ENCODE data around the gene GPR63. TPM values are rescaled to one million over a fixed set of nuclear protein-coding genes. Genes with fewer than 3 reads are reported as not detected.

The GPR63 gene
- total and polyA plus RNA-seq, 2 experiments from 2014 or later, result 1.9 to 7.7 TPM

DNA sequence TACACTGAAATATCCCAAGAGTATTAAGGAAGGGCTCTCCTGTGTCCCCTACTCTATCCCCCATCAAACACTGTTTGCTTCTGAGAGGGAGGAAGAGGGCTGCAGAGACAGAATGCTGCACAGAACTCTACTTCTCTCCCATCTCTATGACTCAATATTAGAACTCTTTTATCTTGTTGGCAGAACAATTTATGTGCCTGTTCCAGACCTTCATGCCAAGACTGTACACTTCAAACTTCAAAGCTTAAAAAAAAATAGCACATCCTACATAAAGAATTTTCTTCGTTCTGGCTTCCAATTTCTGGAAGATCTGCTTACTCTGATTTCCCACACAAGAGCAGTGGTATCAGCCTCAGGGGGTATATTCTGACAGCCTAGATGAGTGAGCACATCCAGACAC is 19.6 kb upstream of the GPR63 start:
- Histone ChIP-seq H2AFZ (no peak overlapping the region), H3K27me3 (no peaks in the 10 kb centered on the region), H3K4me2 (no peak overlapping the region), H3K4me3 (no peak overlapping the region), H4K20me1 (ENCODE audit: insufficient read depth, poor library complexity, severe bottlenecking) (no peaks in the 10 kb centered on the region), H3K9me3 (ENCODE audit: low read depth) (no peaks in the 10 kb centered on the region), H3K9me2 (replicated peaks; ENCODE audit: insufficient read depth) (no peaks in the 10 kb centered on the region), H3K79me2 (no peaks in the 10 kb centered on the region), H3K4me1 (ENCODE audit: insufficient read depth) (peaks cover 5% of the 10 kb centered on the region), H3K27ac (no peak overlapping the region), H3K36me3 (replicated peaks; ENCODE audit: insufficient read depth, low read depth) (no peaks in the 10 kb centered on the region)
- no peak for DNase-seq (ENCODE audit: low spot score)
- TF ChIP-seq EZH2phosphoT487 (IDR thresholded peaks at IDR 0.05; ENCODE audit: low read depth, severe bottlenecking, unreplicated experiment) (no peak), EZH2 (IDR thresholded peaks at IDR 0.05; ENCODE audit: borderline replicate concordance) (no peak)
- TF ChIP-seq, protein P1, sequence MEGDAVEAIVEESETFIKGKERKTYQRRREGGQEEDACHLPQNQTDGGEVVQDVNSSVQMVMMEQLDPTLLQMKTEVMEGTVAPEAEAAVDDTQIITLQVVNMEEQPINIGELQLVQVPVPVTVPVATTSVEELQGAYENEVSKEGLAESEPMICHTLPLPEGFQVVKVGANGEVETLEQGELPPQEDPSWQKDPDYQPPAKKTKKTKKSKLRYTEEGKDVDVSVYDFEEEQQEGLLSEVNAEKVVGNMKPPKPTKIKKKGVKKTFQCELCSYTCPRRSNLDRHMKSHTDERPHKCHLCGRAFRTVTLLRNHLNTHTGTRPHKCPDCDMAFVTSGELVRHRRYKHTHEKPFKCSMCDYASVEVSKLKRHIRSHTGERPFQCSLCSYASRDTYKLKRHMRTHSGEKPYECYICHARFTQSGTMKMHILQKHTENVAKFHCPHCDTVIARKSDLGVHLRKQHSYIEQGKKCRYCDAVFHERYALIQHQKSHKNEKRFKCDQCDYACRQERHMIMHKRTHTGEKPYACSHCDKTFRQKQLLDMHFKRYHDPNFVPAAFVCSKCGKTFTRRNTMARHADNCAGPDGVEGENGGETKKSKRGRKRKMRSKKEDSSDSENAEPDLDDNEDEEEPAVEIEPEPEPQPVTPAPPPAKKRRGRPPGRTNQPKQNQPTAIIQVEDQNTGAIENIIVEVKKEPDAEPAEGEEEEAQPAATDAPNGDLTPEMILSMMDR (IDR thresholded peaks at IDR 0.05; ENCODE audit: poor library complexity), result no peak
- WGBS (ENCODE audit: low lambda C conversion rate, missing lambda C conversion rate), result 57% methylated on average over 1 of the region's 1 CpG

DNA sequence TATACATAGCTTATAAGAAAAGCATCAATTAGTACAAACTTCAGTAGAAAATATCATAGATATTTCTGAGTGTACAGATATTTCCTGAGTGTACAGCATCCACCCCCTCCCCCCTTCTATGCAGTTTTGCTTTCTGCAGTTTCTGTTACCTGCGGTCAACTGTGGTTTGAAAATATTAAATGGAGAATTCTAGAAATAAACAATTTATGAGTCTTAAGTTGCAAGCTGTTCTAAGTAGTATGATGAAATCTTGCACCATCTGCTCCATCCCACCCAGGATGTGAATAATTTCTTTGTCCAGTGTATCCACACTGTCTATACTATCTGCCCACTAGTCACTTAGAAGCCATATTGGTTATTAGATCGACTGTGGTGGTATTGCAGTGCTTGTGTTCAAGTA is 15.8 kb upstream of the GPR63 start:
- H3K4me2 ChIP-seq, result no peak overlapping the region
- WGBS (ENCODE audit: low lambda C conversion rate, missing lambda C conversion rate), result 86% methylated on average over 2 of the region's 2 CpGs
- no peak for DNase-seq (ENCODE audit: low spot score)
- H3K4me1 ChIP-seq (ENCODE audit: insufficient read depth), result no peaks in the 10 kb centered on the region
- H3K9me2 ChIP-seq (replicated peaks; ENCODE audit: insufficient read depth), result no peaks in the 10 kb centered on the region
- no peak overlapping the region for H3K27ac ChIP-seq
- H4K20me1 ChIP-seq (ENCODE audit: insufficient read depth, poor library complexity, severe bottlenecking), result no peaks in the 10 kb centered on the region
- H3K4me3 ChIP-seq, result no peak overlapping the region
- H3K27me3 ChIP-seq, result no peaks in the 10 kb centered on the region
- no peaks in the 10 kb centered on the region for H3K36me3 ChIP-seq (replicated peaks; ENCODE audit: insufficient read depth, low read depth)
- H2AFZ ChIP-seq, result no peak overlapping the region
- H3K79me2 ChIP-seq, result no peaks in the 10 kb centered on the region
- TF ChIP-seq EZH2 (IDR thresholded peaks at IDR 0.05; ENCODE audit: borderline replicate concordance) (no peak), EZH2phosphoT487 (IDR thresholded peaks at IDR 0.05; ENCODE audit: low read depth, severe bottlenecking, unreplicated experiment) (no peak)
- TF ChIP-seq, protein P1 (IDR thresholded peaks at IDR 0.05; ENCODE audit: poor library complexity), result no peak
- no peaks in the 10 kb centered on the region for H3K9me3 ChIP-seq (ENCODE audit: low read depth)

GRCh38 chr6:96852605-96853004 is 15.3 kb upstream of the GPR63 start:
- Histone ChIP-seq H3K4me1 (ENCODE audit: insufficient read depth) (no peaks in the 10 kb centered on the region), H3K4me3 (no peak overlapping the region), H3K9me2 (replicated peaks; ENCODE audit: insufficient read depth) (no peaks in the 10 kb centered on the region), H3K36me3 (replicated peaks; ENCODE audit: insufficient read depth, low read depth) (no peaks in the 10 kb centered on the region), H3K27me3 (no peaks in the 10 kb centered on the region), H4K20me1 (ENCODE audit: insufficient read depth, poor library complexity, severe bottlenecking) (no peaks in the 10 kb centered on the region), H3K79me2 (no peaks in the 10 kb centered on the region), H3K4me2 (no peak overlapping the region), H3K27ac (no peak overlapping the region), H3K9me3 (ENCODE audit: low read depth) (no peaks in the 10 kb centered on the region), H2AFZ (no peak overlapping the region)
- TF ChIP-seq EZH2 (IDR thresholded peaks at IDR 0.05; ENCODE audit: borderline replicate concordance), result no peak
- TF ChIP-seq, protein P1 (IDR thresholded peaks at IDR 0.05; ENCODE audit: poor library complexity), result no peak
- TF ChIP-seq EZH2phosphoT487 (IDR thresholded peaks at IDR 0.05; ENCODE audit: low read depth, severe bottlenecking, unreplicated experiment), result no peak
- DNase-seq (ENCODE audit: low spot score), result no peak
- 94% methylated on average over 3 of the region's 3 CpGs for WGBS (ENCODE audit: low lambda C conversion rate, missing lambda C conversion rate)

- no peaks in the 10 kb centered on the region for H3K9me3 ChIP-seq (ENCODE audit: low read depth)
- no peak overlapping the region for H3K4me3 ChIP-seq
- no peaks in the 10 kb centered on the region for H3K27me3 ChIP-seq
- DNase-seq (ENCODE audit: low spot score), result no peak
- no peaks in the 10 kb centered on the region for H3K9me2 ChIP-seq (replicated peaks; ENCODE audit: insufficient read depth)
- no peak overlapping the region for H3K27ac ChIP-seq
- no peaks in the 10 kb centered on the region for H3K36me3 ChIP-seq (replicated peaks; ENCODE audit: insufficient read depth, low read depth)
- TF ChIP-seq, protein P1 (IDR thresholded peaks at IDR 0.05; ENCODE audit: poor library complexity), result no peak
- TF ChIP-seq EZH2phosphoT487 (IDR thresholded peaks at IDR 0.05; ENCODE audit: low read depth, severe bottlenecking, unreplicated experiment) (no peak), EZH2 (IDR thresholded peaks at IDR 0.05; ENCODE audit: borderline replicate concordance) (no peak)
- no peak overlapping the region for H3K4me2 ChIP-seq
- WGBS (ENCODE audit: low lambda C conversion rate, missing lambda C conversion rate), result 84% methylated on average over 8 of the region's 8 CpGs
- H3K79me2 ChIP-seq, result no peaks in the 10 kb centered on the region
- no peaks in the 10 kb centered on the region for H4K20me1 ChIP-seq (ENCODE audit: insufficient read depth, poor library complexity, severe bottlenecking)
- H3K4me1 ChIP-seq (ENCODE audit: insufficient read depth), result no peaks in the 10 kb centered on the region
- H2AFZ ChIP-seq, result no peak overlapping the region
Measured at GRCh38 chr6:96851858-96852257, 14.6 kb upstream of the GPR63 start.

Data from hepatocyte (in vitro differentiated cells).